H1 (cell line): ENCODE measurements around the gene ANKFN1.

Experiments used
- ASH2L ChIP-seq: fragments of 200-600, 300-600 bp; sonication (generic); IDR thresholded peaks from one replicate; pipeline ENCODE4 v1.7.1; 2017; ENCODE audit warnings: low read length
- CTCF ChIP-seq, 3 experiments: IDR thresholded peaks; 1 replicate in 2 of 3; 2 replicates in 1 of 3; pipeline versions ENCODE4 v1.5.1 to v1.6.1; 2011; ENCODE audit warnings: low read length in 3 of 3, mild to moderate bottlenecking in 3 of 3, inconsistent platforms in 2 of 3, low read depth in 1 of 3, moderate library complexity in 1 of 3; ENCODE audit not compliant: insufficient read depth in 1 of 3; ENCODE audit errors: control extremely low read depth in 1 of 3
- KDM1A ChIP-seq: fragments of 200-600, 300-600 bp; sonication (generic); IDR thresholded peaks from 2 replicates; pipeline ENCODE4 v1.7.1; 2016; ENCODE audit warnings: mild to moderate bottlenecking, low read length, borderline replicate concordance
- NRF1 ChIP-seq: IDR thresholded peaks from 2 replicates; pipeline ENCODE4 v1.6.1; 2011; ENCODE audit warnings: mild to moderate bottlenecking, low read depth, low read length, improper control_type of control experiment
- POLR2A ChIP-seq, 2 experiments: IDR thresholded peaks; 1 replicate in 1 of 2; 2 replicates in 1 of 2; pipeline ENCODE4 v1.6.1; 2011; ENCODE audit warnings: low read depth in 2 of 2, low read length in 2 of 2, mild to moderate bottlenecking in 2 of 2; ENCODE audit errors: control extremely low read depth in 1 of 2

GRCh38 chr17:56436142-56436541 lies 282.9 kb downstream of the ANKFN1 start:
- TF ChIP-seq CTCF (IDR thresholded peaks at IDR 0.05; ENCODE audit: control extremely low read depth in 1 of 3, insufficient read depth in 1 of 3, low read depth in 1 of 3, low read length in 3 of 3) (no peak), ASH2L (no peak), KDM1A (no peak), NRF1 (no peak), POLR2A (IDR thresholded peaks at IDR 0.05; ENCODE audit: control extremely low read depth in 1 of 2, low read depth in 2 of 2, low read length in 2 of 2) (no peak)
